T follicular helper cell (primary cell): ENCODE data around the gene ABAT.
"Not testable (repeated sequence)": the region's sequence is repeated elsewhere in the genome, so short reads cannot be mapped to it uniquely, and the experiment has no call there.

Experiments used
- DNase-seq: peaks from one replicate; pipeline ENCODE4 v3.0.0-alpha.2; 2020; ENCODE audit warnings: low read depth

The ABAT gene

GRCh38 chr16:8785408-8785807 is 111.0 kb downstream of the ABAT start:
- no peak for DNase-seq

GRCh38 chr16:8786316-8786715 is 111.9 kb downstream of the ABAT start:
- not testable (repeated sequence) for DNase-seq

GRCh38 chr16:8788578-8789172 is 114.3 kb downstream of the ABAT start:
- DNase-seq = no peak

- no peak for DNase-seq
These were observed 120.7 kb downstream of the ABAT start for GRCh38 chr16:8795091-8795490.

- DNase-seq = no peak
These were observed 121.4 kb downstream of the ABAT start for GRCh38 chr16:8795818-8796217.

- DNase-seq = no peak
These were observed 122.3 kb downstream of the ABAT start for GRCh38 chr16:8796469-8797363.

GRCh38 chr16:8797364-8798173 is 123.2 kb downstream of the ABAT start, which contains the start of the genes PMM2 and TMEM186:
PMM2 (plus strand) TSS chr16:8797839; CDS start chr16:8797883, 44 bp downstream.
TMEM186 (minus strand) TSS chr16:8797639; CDS start chr16:8797614, 25 bp downstream.
- DNase-seq = peak; percentile 94

GRCh38 chr16:8798174-8798527 is 123.7 kb downstream of the ABAT start:
- DNase-seq = no peak

- DNase-seq = no peak
These were observed 124.2 kb downstream of the ABAT start for GRCh38 chr16:8798535-8799157.

- DNase-seq = no peak
These were observed 127.3 kb downstream of the ABAT start for GRCh38 chr16:8801701-8802100.

- not testable (repeated sequence) for DNase-seq
These were observed 129.3 kb downstream of the ABAT start for GRCh38 chr16:8803733-8804132.

GRCh38 chr16:8804313-8804712 is 129.9 kb downstream of the ABAT start:
- no peak for DNase-seq

GRCh38 chr16:8806272-8806983 is 132.0 kb downstream of the ABAT start:
- no peak for DNase-seq

GRCh38 chr16:8807189-8807588 is 132.8 kb downstream of the ABAT start:
- DNase-seq = no peak

- no peak for DNase-seq
These were observed 133.6 kb downstream of the ABAT start for GRCh38 chr16:8808009-8808408.

GRCh38 chr16:8808613-8809353 is 134.4 kb downstream of the ABAT start:
- no peak for DNase-seq

GRCh38 chr16:8812162-8812843 is 137.9 kb downstream of the ABAT start:
- no peak for DNase-seq

GRCh38 chr16:8814095-8814806 is 139.8 kb downstream of the ABAT start:
- no peak for DNase-seq

- no peak for DNase-seq
These were observed 142.7 kb downstream of the ABAT start for GRCh38 chr16:8816967-8817655.
